Activated T-helper 1 cell treated with anti-CD3 and anti-CD28 coated beads, Interleukin-12 subunit alpha, Interleukin-12 subunit beta, Interleukin-2, Interleukin-4 antibody, amounts not matched to agents 30 ng/mL and 10 ng/mL and 1 ng/mL, durations not matched to agents 14 hours and 24 hours and 36 hours (primary cell): ENCODE results near the gene SLU7. TPM values are rescaled to one million over a fixed set of nuclear protein-coding genes. Genes with fewer than 3 reads are reported as not detected.

ENCODE experiments used
- DNase-seq: peaks from one replicate; pipeline ENCODE4 v3.0.0; 2021; ENCODE audit warnings: low spot score
- H3K27ac Mint-ChIP-seq: one replicate; pipeline ENCODE4 v1.8.0; 2021; ENCODE audit warnings: mild to moderate bottlenecking, mixed read lengths
- H3K27me3 Mint-ChIP-seq: one replicate; pipeline ENCODE4 v1.8.0; 2022; ENCODE audit warnings: mild to moderate bottlenecking, moderate library complexity, mixed read lengths; ENCODE audit not compliant: insufficient read depth
- H3K36me3 Mint-ChIP-seq: one replicate; pipeline ENCODE4 v1.8.0; 2021; ENCODE audit warnings: low read depth, mixed read lengths
- H3K4me1 Mint-ChIP-seq: one replicate; pipeline ENCODE4 v1.8.0; 2021; ENCODE audit warnings: low read depth, mixed read lengths
- H3K4me3 Mint-ChIP-seq: one replicate; pipeline ENCODE4 v1.8.0; 2021; ENCODE audit warnings: mild to moderate bottlenecking, moderate library complexity, mixed read lengths
- H3K9me3 Mint-ChIP-seq: one replicate; pipeline ENCODE4 v1.8.0; 2021; ENCODE audit warnings: mixed read lengths
- intact Hi-C: fragments of 100-400 bp; cut with micrococcal nuclease; formaldehyde crosslinking; loops from one replicate; pipeline ENCODE4 v1.15.1; 2024
- total RNA-seq: library from RNA; stranded (reverse); gene quantifications from 2 replicates; pipeline ENCODE4 v1.2.3, GENCODE V29; 2022

SLU7 gene
- total RNA-seq, 1 donor from 2014 or later, result 37.4 TPM

DNA sequence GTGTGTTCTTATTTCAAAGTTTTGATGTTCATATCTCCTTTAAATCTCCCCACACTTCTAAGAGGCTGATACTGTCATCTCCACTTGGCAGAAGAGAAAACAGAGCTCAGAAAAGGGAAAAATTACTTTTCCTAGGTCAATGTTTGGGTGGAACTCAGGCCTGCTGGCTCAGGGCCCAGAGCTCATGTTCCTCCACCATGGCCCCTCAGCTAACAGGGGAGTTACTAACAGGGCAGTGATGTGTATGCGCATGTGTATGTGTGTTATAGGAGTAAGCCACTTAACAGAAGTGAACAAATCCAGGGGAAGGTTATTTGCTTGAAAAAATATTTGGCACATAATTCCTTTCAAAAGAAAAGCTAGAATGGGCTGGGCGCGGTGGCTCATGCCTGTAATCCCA, 51.0 kb downstream of the SLU7 start:
- Mint-ChIP-seq H3K27me3 (peaks cover 56% of the 10 kb centered on the region), H3K4me1 (peaks cover 13% of the 10 kb centered on the region), H3K27ac (no peak overlapping the region), H3K9me3 (no peaks in the 10 kb centered on the region), H3K36me3 (no peaks in the 10 kb centered on the region), H3K4me3 (no peak overlapping the region)
- intact Hi-C loops, result no loop called here
- DNase-seq, result no peak

DNA sequence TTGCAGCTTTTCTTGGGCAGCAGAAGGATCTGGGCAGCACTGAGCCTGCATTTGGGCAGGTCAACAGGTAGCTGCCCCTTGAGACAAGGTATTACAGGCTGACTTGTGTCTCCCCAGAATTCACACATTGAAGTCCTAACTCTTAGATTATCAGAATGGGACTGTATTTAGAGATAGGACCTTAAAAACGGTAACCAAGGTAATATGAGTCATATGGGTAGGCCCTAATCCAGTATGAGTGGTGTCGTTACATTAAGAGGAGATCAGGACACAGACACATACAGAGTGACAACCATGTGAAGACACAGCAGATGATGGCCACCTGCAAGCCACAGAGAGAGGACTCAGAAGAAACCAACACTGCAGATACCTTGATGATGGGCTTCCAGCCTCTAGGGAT, 51.6 kb downstream of the SLU7 start:
- H3K9me3 Mint-ChIP-seq, result no peaks in the 10 kb centered on the region
- H3K4me1 Mint-ChIP-seq, result peaks cover 13% of the 10 kb centered on the region
- no peak overlapping the region for H3K27ac Mint-ChIP-seq
- H3K36me3 Mint-ChIP-seq, result no peaks in the 10 kb centered on the region
- H3K4me3 Mint-ChIP-seq, result no peak overlapping the region
- intact Hi-C loops, result no loop called here
- peaks cover 50% of the 10 kb centered on the region for H3K27me3 Mint-ChIP-seq
- no peak for DNase-seq

GRCh38 chr5:160366230-160366629, 52.7 kb downstream of the SLU7 start:
- Mint-ChIP-seq H3K9me3 (no peaks in the 10 kb centered on the region), H3K4me3 (no peak overlapping the region), H3K4me1 (peaks cover 13% of the 10 kb centered on the region), H3K27ac (no peak overlapping the region), H3K36me3 (no peaks in the 10 kb centered on the region), H3K27me3 (peaks cover 41% of the 10 kb centered on the region)
- DNase-seq, result no peak
- intact Hi-C loops, result no loop called here

DNA sequence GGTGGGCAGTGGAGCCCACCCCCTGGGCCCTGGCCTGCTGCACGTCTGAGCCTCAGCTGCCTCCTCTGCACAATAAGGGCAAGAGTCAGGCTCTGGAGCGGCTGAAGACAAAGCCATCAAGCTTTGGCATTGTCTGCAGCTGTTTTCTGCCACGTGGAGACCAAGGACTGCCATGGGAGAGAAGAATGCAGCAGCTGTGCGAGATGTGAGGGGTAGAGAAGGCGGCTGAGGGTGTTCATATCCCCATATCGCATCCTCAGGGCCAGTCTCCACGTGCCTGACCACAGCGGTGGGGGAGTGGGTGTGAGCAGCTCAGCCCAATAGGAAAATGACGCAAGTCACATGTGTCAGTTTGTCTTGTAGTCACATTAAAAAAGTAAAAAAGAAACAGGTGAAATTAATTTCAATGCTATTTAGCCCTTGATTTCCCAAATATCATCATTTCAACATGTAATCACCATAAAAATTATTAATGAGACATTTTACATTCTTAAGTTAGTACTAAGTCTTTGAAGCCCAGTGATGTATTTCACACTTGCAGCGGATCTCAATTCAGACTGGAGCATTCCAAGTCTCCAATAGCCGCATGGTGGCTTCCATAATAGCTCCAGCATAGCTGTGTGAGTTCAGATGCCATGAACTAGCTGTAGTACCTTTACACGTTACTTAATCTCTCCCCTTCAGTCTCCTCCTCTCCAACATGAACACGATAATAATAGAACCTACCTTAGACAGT, 55.1 kb downstream of the SLU7 start:
- Mint-ChIP-seq H3K36me3 (no peaks in the 10 kb centered on the region), H3K27me3 (peaks cover 26% of the 10 kb centered on the region), H3K4me3 (no peak overlapping the region), H3K27ac (no peak overlapping the region), H3K4me1 (no peaks in the 10 kb centered on the region), H3K9me3 (no peaks in the 10 kb centered on the region)
- intact Hi-C loops, result no loop called here
- no peak for DNase-seq

- Mint-ChIP-seq H3K4me1 (no peaks in the 10 kb centered on the region), H3K27ac (no peak overlapping the region), H3K9me3 (no peaks in the 10 kb centered on the region), H3K36me3 (no peaks in the 10 kb centered on the region), H3K4me3 (no peak overlapping the region), H3K27me3 (peaks cover 20% of the 10 kb centered on the region)
- intact Hi-C loops, result no loop called here
- no peak for DNase-seq
Observed at GRCh38 chr5:160363211-160363610, 55.7 kb downstream of the SLU7 start.

DNA sequence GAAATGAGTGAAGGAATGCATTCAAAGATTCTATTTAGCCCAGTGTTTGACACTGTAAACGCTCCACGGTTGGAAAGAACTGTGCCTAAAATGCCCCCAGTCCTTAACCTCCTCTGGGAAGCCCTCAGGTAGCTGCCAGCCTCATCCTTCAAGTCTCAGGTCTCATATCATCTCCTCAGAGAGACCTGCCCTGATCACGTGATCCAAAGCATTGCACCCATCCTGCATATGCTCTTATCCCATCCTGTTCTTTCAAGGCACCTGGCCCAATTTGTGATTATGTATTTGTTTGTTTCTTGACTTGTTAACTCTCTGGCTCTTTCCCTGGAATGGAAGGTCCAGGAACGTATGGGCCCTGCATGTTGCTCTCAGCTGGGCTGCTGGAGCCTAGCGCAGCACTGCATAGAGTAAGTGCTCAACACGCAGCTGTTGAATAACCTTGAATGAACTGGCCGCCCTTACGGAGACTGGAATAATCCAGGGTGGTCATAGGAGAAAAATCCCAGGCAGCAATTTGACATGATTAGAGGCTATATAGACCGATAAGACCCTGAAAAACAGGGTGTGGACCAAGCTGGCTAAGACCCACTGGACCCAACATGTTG, 57.2 kb downstream of the SLU7 start:
- intact Hi-C loops, result no loop called here
- no peaks in the 10 kb centered on the region for H3K4me1 Mint-ChIP-seq
- no peaks in the 10 kb centered on the region for H3K36me3 Mint-ChIP-seq
- H3K4me3 Mint-ChIP-seq, result no peak overlapping the region
- DNase-seq, result no peak
- H3K9me3 Mint-ChIP-seq, result no peaks in the 10 kb centered on the region
- no peak overlapping the region for H3K27ac Mint-ChIP-seq
- peaks cover 10% of the 10 kb centered on the region for H3K27me3 Mint-ChIP-seq

- Mint-ChIP-seq H3K4me1 (no peaks in the 10 kb centered on the region), H3K36me3 (no peaks in the 10 kb centered on the region), H3K9me3 (no peaks in the 10 kb centered on the region), H3K27ac (no peak overlapping the region), H3K4me3 (no peak overlapping the region), H3K27me3 (peaks cover 7% of the 10 kb centered on the region)
- intact Hi-C loops, result no loop called here
- no peak for DNase-seq
Observed at GRCh38 chr5:160360310-160360709, 58.6 kb downstream of the SLU7 start.

- H3K36me3 Mint-ChIP-seq, result no peaks in the 10 kb centered on the region
- DNase-seq, result no peak
Observed at GRCh38 chr5:160359816-160360215, 59.1 kb downstream of the SLU7 start.

DNA sequence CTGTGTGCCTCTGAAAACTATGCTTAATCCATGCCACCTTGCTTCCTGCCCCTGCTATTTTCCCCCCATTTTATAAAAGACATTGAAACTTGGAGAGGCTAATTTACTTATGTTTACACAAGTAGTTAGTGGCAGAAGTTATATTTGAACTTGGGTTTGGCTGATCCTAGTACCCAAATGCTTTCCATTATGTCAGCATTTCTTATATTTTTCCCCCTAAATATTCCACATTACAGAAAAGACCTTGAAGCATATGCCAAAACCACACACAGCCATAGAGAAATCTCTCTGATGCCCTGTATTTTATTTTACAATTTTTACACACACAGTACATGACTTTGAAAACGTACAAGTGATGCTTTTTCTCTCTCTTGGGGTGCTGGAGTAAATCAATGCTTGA, 59.6 kb downstream of the SLU7 start:
- intact Hi-C loops, result no loop called here
- H3K9me3 Mint-ChIP-seq, result no peaks in the 10 kb centered on the region
- no peaks in the 10 kb centered on the region for H3K36me3 Mint-ChIP-seq
- H3K4me3 Mint-ChIP-seq, result no peak overlapping the region
- no peak for DNase-seq
- H3K27me3 Mint-ChIP-seq, result peaks cover 7% of the 10 kb centered on the region
- H3K4me1 Mint-ChIP-seq, result no peaks in the 10 kb centered on the region
- no peak overlapping the region for H3K27ac Mint-ChIP-seq

More at GRCh38 chr5:160359816-160360215, 59.1 kb downstream of the SLU7 start:
- H3K4me3 Mint-ChIP-seq, result no peak overlapping the region
- H3K27ac Mint-ChIP-seq, result no peak overlapping the region
- intact Hi-C loops, result no loop called here
- peaks cover 7% of the 10 kb centered on the region for H3K27me3 Mint-ChIP-seq
- no peaks in the 10 kb centered on the region for H3K9me3 Mint-ChIP-seq
- no peaks in the 10 kb centered on the region for H3K4me1 Mint-ChIP-seq

GRCh38 chr5:160357861-160358411, 60.9 kb downstream of the SLU7 start:
- DNase-seq, result no peak
- H3K9me3 Mint-ChIP-seq, result no peaks in the 10 kb centered on the region
- no peak overlapping the region for H3K27ac Mint-ChIP-seq
- H3K36me3 Mint-ChIP-seq, result no peaks in the 10 kb centered on the region
- peaks cover 9% of the 10 kb centered on the region for H3K27me3 Mint-ChIP-seq
- intact Hi-C loops, result no loop called here
- H3K4me1 Mint-ChIP-seq, result no peaks in the 10 kb centered on the region
- H3K4me3 Mint-ChIP-seq, result no peak overlapping the region

DNA sequence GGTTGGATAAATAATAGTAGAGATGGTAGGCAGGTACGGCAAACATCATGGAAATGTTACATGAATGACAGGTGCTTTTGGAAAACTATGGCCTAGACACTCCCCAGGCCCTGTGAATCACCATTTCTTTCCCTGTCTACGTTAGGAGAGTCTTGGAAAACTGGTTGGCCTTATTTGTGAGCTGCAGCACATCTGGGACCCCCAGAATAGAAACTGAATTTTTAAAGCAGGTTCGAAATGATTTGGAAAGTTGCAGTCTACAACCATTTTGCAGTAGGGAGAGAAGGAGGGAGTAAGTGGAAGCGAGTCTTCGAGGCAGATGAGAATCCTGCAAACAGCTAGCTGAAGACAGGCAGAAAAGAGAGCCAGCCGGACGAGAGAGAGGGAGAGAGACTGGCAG, 61.5 kb downstream of the SLU7 start:
- Mint-ChIP-seq H3K4me1 (no peaks in the 10 kb centered on the region), H3K27ac (no peak overlapping the region), H3K9me3 (no peaks in the 10 kb centered on the region), H3K4me3 (no peak overlapping the region), H3K27me3 (peaks cover 9% of the 10 kb centered on the region), H3K36me3 (no peaks in the 10 kb centered on the region)
- intact Hi-C loops, result no loop called here
- DNase-seq, result no peak

GRCh38 chr5:160356550-160357347, 62.1 kb downstream of the SLU7 start:
- Mint-ChIP-seq H3K4me1 (no peaks in the 10 kb centered on the region), H3K4me3 (no peak overlapping the region), H3K36me3 (no peaks in the 10 kb centered on the region), H3K27me3 (peaks cover 9% of the 10 kb centered on the region), H3K27ac (no peak overlapping the region), H3K9me3 (no peaks in the 10 kb centered on the region)
- intact Hi-C loops, result no loop called here
- DNase-seq, result no peak

- Mint-ChIP-seq H3K4me3 (no peak overlapping the region), H3K27ac (no peak overlapping the region), H3K27me3 (peaks cover 5% of the 10 kb centered on the region), H3K4me1 (no peaks in the 10 kb centered on the region), H3K9me3 (no peaks in the 10 kb centered on the region), H3K36me3 (no peaks in the 10 kb centered on the region)
- no peak for DNase-seq
- intact Hi-C loops, result no loop called here
Observed at GRCh38 chr5:160354666-160355065, 64.2 kb downstream of the SLU7 start.
